ENCODE measurements around the gene IL19.

DNA sequence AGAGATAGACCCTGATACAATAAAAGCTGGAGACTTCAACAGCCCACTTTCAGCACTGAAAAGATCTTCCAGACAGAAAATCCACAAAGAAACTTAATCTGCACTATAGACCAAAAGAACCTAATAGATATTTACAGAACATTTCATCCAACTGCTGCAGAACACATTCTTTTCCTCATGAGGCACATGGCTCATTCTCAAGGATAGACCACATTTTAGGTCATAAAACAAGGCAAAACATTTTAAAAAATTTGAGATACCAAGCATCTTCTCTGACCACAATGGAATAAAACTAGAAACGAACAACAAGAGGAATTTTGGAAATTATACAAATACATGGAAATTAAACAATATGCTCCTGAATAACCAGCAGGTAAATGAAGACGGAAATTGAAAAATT, 79.8 kb downstream of the IL19 start:
- TF ChIP-seq TCF7L2 (IDR thresholded peaks at IDR 0.05; ENCODE audit: low read depth, low read length) (no peak), ZNF17 (CRISPR knock-in tag; IDR thresholded peaks at IDR 0.05) (no peak), ESRRA (CRISPR knock-in tag; IDR thresholded peaks at IDR 0.05; ENCODE audit: low read depth) (no peak), ZNF24 (IDR thresholded peaks at IDR 0.05) (no peak), TAF1 (CRISPR knock-in tag; IDR thresholded peaks at IDR 0.05) (no peak), ATAD3A (CRISPR knock-in tag; IDR thresholded peaks at IDR 0.05) (no peak), ZNF263 (CRISPR knock-in tag; IDR thresholded peaks at IDR 0.05) (no peak), CEBPB (IDR thresholded peaks at IDR 0.05; ENCODE audit: borderline replicate concordance, low read depth, low read length) (no peak), SPEN (CRISPR knock-in tag; IDR thresholded peaks at IDR 0.05; ENCODE audit: low read depth) (no peak)
- TF ChIP-seq, protein P1, sequence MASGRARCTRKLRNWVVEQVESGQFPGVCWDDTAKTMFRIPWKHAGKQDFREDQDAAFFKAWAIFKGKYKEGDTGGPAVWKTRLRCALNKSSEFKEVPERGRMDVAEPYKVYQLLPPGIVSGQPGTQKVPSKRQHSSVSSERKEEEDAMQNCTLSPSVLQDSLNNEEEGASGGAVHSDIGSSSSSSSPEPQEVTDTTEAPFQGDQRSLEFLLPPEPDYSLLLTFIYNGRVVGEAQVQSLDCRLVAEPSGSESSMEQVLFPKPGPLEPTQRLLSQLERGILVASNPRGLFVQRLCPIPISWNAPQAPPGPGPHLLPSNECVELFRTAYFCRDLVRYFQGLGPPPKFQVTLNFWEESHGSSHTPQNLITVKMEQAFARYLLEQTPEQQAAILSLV (CRISPR knock-in tag; IDR thresholded peaks at IDR 0.05; ENCODE audit: borderline replicate concordance) = no peak
- TF ChIP-seq, protein P2, sequence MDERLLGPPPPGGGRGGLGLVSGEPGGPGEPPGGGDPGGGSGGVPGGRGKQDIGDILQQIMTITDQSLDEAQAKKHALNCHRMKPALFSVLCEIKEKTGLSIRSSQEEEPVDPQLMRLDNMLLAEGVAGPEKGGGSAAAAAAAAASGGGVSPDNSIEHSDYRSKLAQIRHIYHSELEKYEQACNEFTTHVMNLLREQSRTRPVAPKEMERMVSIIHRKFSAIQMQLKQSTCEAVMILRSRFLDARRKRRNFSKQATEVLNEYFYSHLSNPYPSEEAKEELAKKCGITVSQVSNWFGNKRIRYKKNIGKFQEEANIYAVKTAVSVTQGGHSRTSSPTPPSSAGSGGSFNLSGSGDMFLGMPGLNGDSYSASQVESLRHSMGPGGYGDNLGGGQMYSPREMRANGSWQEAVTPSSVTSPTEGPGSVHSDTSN (CRISPR knock-in tag; IDR thresholded peaks at IDR 0.05) = no peak
- TF ChIP-seq, protein P3, sequence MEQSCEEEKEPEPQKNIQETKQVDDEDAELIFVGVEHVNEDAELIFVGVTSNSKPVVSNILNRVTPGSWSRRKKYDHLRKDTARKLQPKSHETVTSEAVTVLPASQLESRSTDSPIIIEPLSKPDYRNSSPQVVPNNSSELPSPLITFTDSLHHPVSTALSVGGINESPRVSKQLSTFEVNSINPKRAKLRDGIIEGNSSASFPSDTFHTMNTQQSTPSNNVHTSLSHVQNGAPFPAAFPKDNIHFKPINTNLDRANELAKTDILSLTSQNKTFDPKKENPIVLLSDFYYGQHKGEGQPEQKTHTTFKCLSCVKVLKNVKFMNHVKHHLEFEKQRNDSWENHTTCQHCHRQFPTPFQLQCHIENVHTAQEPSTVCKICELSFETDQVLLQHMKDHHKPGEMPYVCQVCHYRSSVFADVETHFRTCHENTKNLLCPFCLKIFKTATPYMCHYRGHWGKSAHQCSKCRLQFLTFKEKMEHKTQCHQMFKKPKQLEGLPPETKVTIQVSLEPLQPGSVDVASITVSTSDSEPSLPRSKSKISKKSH (CRISPR knock-in tag; IDR thresholded peaks at IDR 0.05; ENCODE audit: borderline replicate concordance) = no peak
- TF ChIP-seq, protein P4, sequence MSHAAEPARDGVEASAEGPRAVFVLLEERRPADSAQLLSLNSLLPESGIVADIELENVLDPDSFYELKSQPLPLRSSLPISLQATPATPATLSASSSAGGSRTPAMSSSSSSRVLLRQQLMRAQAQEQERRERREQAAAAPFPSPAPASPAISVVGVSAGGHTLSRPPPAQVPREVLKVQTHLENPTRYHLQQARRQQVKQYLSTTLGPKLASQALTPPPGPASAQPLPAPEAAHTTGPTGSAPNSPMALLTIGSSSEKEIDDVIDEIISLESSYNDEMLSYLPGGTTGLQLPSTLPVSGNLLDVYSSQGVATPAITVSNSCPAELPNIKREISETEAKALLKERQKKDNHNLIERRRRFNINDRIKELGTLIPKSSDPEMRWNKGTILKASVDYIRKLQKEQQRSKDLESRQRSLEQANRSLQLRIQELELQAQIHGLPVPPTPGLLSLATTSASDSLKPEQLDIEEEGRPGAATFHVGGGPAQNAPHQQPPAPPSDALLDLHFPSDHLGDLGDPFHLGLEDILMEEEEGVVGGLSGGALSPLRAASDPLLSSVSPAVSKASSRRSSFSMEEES (CRISPR knock-in tag; IDR thresholded peaks at IDR 0.05) = no peak
- TF ChIP-seq, protein P5, sequence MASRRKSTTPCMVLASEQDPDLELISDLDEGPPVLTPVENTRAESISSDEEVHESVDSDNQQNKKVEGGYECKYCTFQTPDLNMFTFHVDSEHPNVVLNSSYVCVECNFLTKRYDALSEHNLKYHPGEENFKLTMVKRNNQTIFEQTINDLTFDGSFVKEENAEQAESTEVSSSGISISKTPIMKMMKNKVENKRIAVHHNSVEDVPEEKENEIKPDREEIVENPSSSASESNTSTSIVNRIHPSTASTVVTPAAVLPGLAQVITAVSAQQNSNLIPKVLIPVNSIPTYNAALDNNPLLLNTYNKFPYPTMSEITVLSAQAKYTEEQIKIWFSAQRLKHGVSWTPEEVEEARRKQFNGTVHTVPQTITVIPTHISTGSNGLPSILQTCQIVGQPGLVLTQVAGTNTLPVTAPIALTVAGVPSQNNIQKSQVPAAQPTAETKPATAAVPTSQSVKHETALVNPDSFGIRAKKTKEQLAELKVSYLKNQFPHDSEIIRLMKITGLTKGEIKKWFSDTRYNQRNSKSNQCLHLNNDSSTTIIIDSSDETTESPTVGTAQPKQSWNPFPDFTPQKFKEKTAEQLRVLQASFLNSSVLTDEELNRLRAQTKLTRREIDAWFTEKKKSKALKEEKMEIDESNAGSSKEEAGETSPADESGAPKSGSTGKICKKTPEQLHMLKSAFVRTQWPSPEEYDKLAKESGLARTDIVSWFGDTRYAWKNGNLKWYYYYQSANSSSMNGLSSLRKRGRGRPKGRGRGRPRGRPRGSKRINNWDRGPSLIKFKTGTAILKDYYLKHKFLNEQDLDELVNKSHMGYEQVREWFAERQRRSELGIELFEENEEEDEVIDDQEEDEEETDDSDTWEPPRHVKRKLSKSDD (CRISPR knock-in tag; IDR thresholded peaks at IDR 0.05; ENCODE audit: low read depth) = no peak
